Measurements from ENCODE around the gene NCOA3. TPM values are rescaled to one million over a fixed set of nuclear protein-coding genes. Genes with fewer than 3 reads are reported as not detected.

NCOA3 gene
- total RNA-seq, 1 experiment from 2014 or later: 25.9 TPM

DNA sequence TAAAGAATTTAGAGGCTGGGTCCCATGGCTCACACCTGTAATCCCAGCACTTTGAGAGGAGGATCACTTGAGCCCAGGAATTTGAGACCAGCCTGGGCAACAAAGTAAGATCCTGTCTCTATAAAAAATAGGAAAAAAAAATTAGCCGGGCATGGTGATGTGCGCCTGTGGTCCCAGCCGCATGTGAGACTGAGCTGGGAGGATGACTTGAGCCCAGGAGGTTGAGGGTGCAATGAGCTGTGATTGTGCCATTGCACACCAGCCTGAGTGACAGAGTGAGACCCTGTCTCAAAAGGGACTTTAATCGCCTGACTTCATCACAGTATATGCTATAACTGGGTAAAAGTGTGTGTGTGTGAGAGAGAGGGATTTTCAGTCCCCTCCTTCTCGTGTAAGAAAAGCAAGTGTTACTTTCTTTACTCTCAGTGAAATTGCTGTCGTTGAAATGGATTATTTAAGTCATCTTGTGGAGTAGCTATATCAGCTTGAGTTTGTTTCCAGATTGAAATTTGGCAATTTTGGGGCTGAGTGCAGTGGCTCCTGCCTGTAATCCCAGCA lies 7.5 kb downstream of the NCOA3 start:
- intact Hi-C loops (cut with micrococcal nuclease): loop anchor here (10.0 kb wide), 2 partner anchors 104 to 304 kb away; no protein-coding TSS in a partner anchor
- no peak for DNase-seq (ENCODE audit: low read depth, low spot score)
- H3K9ac ChIP-seq (ENCODE audit: low read length): no peak overlapping the region
- H3K4me2 ChIP-seq (ENCODE audit: low read length): no peak overlapping the region
- H3K27ac ChIP-seq (ENCODE audit: low read depth, low read length): no peak overlapping the region
- no peaks in the 10 kb centered on the region for H3K9me2 ChIP-seq (ENCODE audit: insufficient read depth)
- H3K4me1 ChIP-seq (ENCODE audit: control insufficient read depth in 1 of 2, insufficient read depth in 2 of 2, low read length in 2 of 2): peaks cover 14 to 23% of the 10 kb centered on the region in 2 experiments
- no peaks in the 10 kb centered on the region for H3K9me3 ChIP-seq (ENCODE audit: control insufficient read depth in 1 of 2, insufficient read depth in 1 of 2, low read depth in 1 of 2, low read length in 2 of 2)
- H4K20me1 ChIP-seq (ENCODE audit: insufficient read depth): no peaks in the 10 kb centered on the region; the same call in 1 of the 2 replicates
- CTCF ChIA-PET: interaction anchor here (1.5 kb wide), 1 partner anchor 125 kb away, joined by 4 read pairs; no protein-coding TSS in a partner anchor
- BruUV-seq (replicated peaks): no TSS peak
- H3K4me3 ChIP-seq (replicated peaks in 1 of 2; ENCODE audit: low read depth in 1 of 2, low read length in 2 of 2): no peak overlapping the region
- no peaks in the 10 kb centered on the region for H3K27me3 ChIP-seq (ENCODE audit: insufficient read depth, low read length)
- peaks cover 89% of the 10 kb centered on the region for H3K79me2 ChIP-seq (ENCODE audit: insufficient read depth, low read length)
- POLR2A ChIA-PET: no interaction called here
- ATAC-seq: no peak
- no peak overlapping the region for H2AFZ ChIP-seq (ENCODE audit: low read depth, low read length, poor library complexity, severe bottlenecking)
- no peak for TF ChIP-seq ZFX (IDR thresholded peaks at IDR 0.05)
- TF ChIP-seq, protein P1, sequence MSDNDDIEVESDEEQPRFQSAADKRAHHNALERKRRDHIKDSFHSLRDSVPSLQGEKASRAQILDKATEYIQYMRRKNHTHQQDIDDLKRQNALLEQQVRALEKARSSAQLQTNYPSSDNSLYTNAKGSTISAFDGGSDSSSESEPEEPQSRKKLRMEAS (IDR thresholded peaks at IDR 0.05): no peak
- no peaks in the 10 kb centered on the region for H3K36me3 ChIP-seq (ENCODE audit: control insufficient read depth in 1 of 2, insufficient read depth in 2 of 2, low read length in 2 of 2)
- RAD21 ChIA-PET (ENCODE audit: low non-redundant PET in 1 of 2, low total read pairs in 2 of 2, uncharacterized antibody in 2 of 2, unreplicated experiment in 2 of 2): no interaction called here

DNA sequence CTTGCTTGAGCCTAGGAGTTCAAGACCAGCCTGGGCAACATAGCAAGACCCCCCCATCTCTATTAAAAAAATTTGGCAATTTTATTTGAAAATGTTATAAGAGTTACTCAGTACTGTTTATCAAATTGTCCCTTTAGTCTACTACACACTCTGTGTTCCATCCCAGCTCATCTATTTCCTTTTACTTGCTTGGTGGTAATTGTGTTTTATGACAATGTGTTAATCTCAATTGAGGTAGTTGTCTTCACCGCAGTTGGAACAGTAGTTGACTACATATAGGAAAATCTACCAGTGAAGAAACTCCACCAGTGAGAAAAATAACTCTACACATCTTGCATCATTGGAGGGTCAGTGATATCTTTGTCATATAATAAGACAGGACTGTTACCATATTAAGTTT lies 8.0 kb downstream of the NCOA3 start:
- POLR2A ChIA-PET: no interaction called here
- RAD21 ChIA-PET (ENCODE audit: low non-redundant PET in 1 of 2, low total read pairs in 2 of 2, uncharacterized antibody in 2 of 2, unreplicated experiment in 2 of 2): no interaction called here
- Histone ChIP-seq H3K4me3 (replicated peaks in 1 of 2; ENCODE audit: low read depth in 1 of 2, low read length in 2 of 2) (no peak overlapping the region), H3K4me2 (ENCODE audit: low read length) (no peak overlapping the region), H3K36me3 (ENCODE audit: control insufficient read depth in 1 of 2, insufficient read depth in 2 of 2, low read length in 2 of 2) (no peaks in the 10 kb centered on the region), H4K20me1 (ENCODE audit: insufficient read depth) (no peaks in the 10 kb centered on the region; the same call in 1 of the 2 replicates), H3K27me3 (ENCODE audit: insufficient read depth, low read length) (no peaks in the 10 kb centered on the region), H3K4me1 (ENCODE audit: control insufficient read depth in 1 of 2, insufficient read depth in 2 of 2, low read length in 2 of 2) (peaks cover 19 to 28% of the 10 kb centered on the region in 2 experiments), H3K27ac (ENCODE audit: low read depth, low read length) (no peak overlapping the region), H3K9me2 (ENCODE audit: insufficient read depth) (no peaks in the 10 kb centered on the region), H2AFZ (ENCODE audit: low read depth, low read length, poor library complexity, severe bottlenecking) (no peak overlapping the region), H3K9ac (ENCODE audit: low read length) (no peak overlapping the region), H3K9me3 (ENCODE audit: control insufficient read depth in 1 of 2, insufficient read depth in 1 of 2, low read depth in 1 of 2, low read length in 2 of 2) (no peaks in the 10 kb centered on the region), H3K79me2 (ENCODE audit: insufficient read depth, low read length) (peaks cover 89% of the 10 kb centered on the region)
- BruUV-seq (replicated peaks): no TSS peak
- CTCF ChIA-PET: interaction anchor here (1.5 kb wide), 1 partner anchor 126 kb away, joined by 4 read pairs; no protein-coding TSS in a partner anchor
- intact Hi-C loops (cut with micrococcal nuclease): loop anchor here (10.0 kb wide), 2 partner anchors 105 to 305 kb away; no protein-coding TSS in a partner anchor
- DNase-seq (ENCODE audit: low read depth, low spot score) (no peak), ATAC-seq (no peak)
- TF ChIP-seq TCF7L2 (IDR thresholded peaks at IDR 0.05; ENCODE audit: borderline replicate concordance, extremely low read depth, insufficient read depth, insufficient read length) (no peak), EZH2phosphoT487 (IDR thresholded peaks at IDR 0.05; ENCODE audit: borderline replicate concordance) (no peak), ZBTB33 (IDR thresholded peaks at IDR 0.05; ENCODE audit: extremely low read depth, insufficient replicate concordance, low read length) (no peak), ELF1 (IDR thresholded peaks at IDR 0.05; ENCODE audit: borderline replicate concordance, low read depth) (no peak), JUND (IDR thresholded peaks at IDR 0.05) (no peak), SP1 (IDR thresholded peaks at IDR 0.05; ENCODE audit: low read depth) (no peak), CBX3 (IDR thresholded peaks at IDR 0.05; ENCODE audit: low read depth) (no peak), CTCF (IDR thresholded peaks at IDR 0.05 in 2 of 3, conservative IDR thresholded peaks at IDR 0.05 in 1 of 3; ENCODE audit: borderline replicate concordance in 1 of 3, insufficient read depth in 1 of 3, low read depth in 2 of 3, low read length in 2 of 3) (no peak), EZH2 (IDR thresholded peaks at IDR 0.05) (no peak)
- TF ChIP-seq, protein P1 (IDR thresholded peaks at IDR 0.05): no peak
- TF ChIP-seq, protein P2, sequence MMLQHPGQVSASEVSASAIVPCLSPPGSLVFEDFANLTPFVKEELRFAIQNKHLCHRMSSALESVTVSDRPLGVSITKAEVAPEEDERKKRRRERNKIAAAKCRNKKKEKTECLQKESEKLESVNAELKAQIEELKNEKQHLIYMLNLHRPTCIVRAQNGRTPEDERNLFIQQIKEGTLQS (IDR thresholded peaks at IDR 0.05): no peak

Data from HCT116 (cell line).